HAP-1 (cell line): Measurements from ENCODE around the gene RANBP17.
"Not testable (repeated sequence)": the region's sequence is repeated elsewhere in the genome, so short reads cannot be mapped to it uniquely, and the experiment has no call there.

Experiments
- DNase-seq, 2 experiments: peaks; one replicate each; pipeline ENCODE4 v3.0.0-alpha.2; 2016 to 2020; ENCODE audit warnings: low spot score in 2 of 2
- H3K27me3 ChIP-seq: fragments of 250-450 bp; sonication (Bioruptor Pico); 2 replicates; pipeline ENCODE4 v1.5.1; 2020; ENCODE audit warnings: low read depth, mild to moderate bottlenecking, moderate library complexity
- H3K36me3 ChIP-seq: fragments of 250-450 bp; sonication (Bioruptor Pico); replicated peaks from 2 replicates; pipeline ENCODE4 v1.5.1; 2020; ENCODE audit warnings: mild to moderate bottlenecking
- H3K4me1 ChIP-seq: fragments of 250-450 bp; sonication (Bioruptor Pico); 2 replicates; pipeline ENCODE4 v1.5.1; 2020; ENCODE audit warnings: mild to moderate bottlenecking
- H3K4me3 ChIP-seq: fragments of 250-450 bp; sonication (Bioruptor Pico); 2 replicates; pipeline ENCODE4 v1.5.1; 2020; ENCODE audit warnings: mild to moderate bottlenecking, moderate library complexity
- H3K9me3 ChIP-seq: fragments of 250-450 bp; sonication (Bioruptor Pico); 2 replicates; pipeline ENCODE4 v1.5.1; 2020; ENCODE audit warnings: mild to moderate bottlenecking, moderate library complexity
- in situ Hi-C: fragments of 300-500 bp; cut with MboI; formaldehyde crosslinking; loops from 3 replicates; pipeline ENCODE4 v1.14.3; 2020; ENCODE audit warnings: low sequenced_read_pairs, inconsistent platforms, mixed read lengths

The RANBP17 gene

DNA sequence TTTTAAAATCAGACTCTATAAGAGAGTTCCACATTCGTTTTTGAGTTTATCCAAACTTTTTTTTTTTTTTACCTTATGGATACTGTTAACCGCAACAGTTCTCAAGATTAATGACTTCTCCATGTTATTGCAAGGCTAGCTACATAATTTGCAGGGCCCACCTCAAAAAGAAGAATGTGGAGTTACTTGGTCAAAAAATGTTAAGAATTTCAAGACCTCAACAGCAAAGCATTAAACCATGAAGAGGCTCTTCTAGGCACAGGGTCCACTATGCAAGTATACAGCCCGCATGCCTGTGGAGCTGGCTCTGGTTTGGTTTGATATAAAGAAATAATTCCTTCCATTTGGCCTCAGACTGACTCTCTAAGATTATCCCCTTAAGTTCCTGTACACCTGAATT is 313.9 kb downstream of the RANBP17 start:
- Histone ChIP-seq H3K36me3 (no peaks in the 10 kb centered on the region), H3K4me3 (no peak overlapping the region), H3K27me3 (peaks cover 6% of the 10 kb centered on the region; the same call in 1 of the 2 replicates), H3K4me1 (no peaks in the 10 kb centered on the region), H3K9me3 (no peaks in the 10 kb centered on the region)
- in situ Hi-C loops, result no loop called here
- DNase-seq, result no peak

DNA sequence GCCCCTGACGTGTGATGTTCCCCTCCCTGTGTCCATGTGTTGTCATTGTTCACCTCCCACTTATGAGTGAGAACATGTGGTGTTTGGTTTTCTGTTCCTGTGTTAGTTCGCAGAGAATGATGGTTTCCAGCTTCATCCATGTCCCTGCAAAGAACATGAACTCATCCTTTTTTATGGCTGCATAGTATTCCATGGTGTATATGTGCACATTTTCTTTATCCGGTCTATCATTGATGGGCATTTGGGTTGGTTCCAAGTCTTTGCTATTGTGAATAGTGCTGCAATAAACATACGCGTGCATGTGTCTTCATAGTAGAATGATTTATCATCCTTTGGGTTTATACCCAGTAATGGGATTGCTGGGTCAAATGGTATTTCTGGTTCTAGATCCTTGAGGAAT is 316.4 kb downstream of the RANBP17 start:
- H3K4me1 ChIP-seq, H3K36me3 ChIP-seq, in situ Hi-C loops, H3K9me3 ChIP-seq, DNase-seq, H3K27me3 ChIP-seq, H3K4me3 ChIP-seq: not testable (repeated sequence)

DNA sequence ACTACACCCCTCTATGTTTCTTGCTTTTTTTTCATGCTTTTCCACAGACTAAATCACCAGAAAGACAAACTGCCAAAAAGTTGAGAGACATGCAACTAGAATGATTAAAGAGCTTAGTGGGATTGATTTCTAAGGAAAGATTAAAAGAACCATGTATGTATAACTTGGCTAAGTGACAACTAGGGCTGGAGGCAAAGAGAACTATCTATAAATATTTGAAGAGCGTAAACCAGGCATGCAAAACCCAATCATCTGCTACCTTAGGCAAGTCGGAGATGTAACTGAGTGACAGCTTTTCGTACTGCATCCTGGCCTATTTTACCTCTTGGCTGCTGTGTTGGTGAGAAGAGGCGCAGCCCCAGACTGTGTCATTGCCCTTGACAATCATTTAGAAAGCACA is 326.2 kb downstream of the RANBP17 start:
- no peaks in the 10 kb centered on the region for H3K9me3 ChIP-seq
- DNase-seq, result no peak
- no peaks in the 10 kb centered on the region for H3K36me3 ChIP-seq
- H3K4me1 ChIP-seq, result no peaks in the 10 kb centered on the region
- in situ Hi-C loops, result no loop called here
- no peak overlapping the region for H3K4me3 ChIP-seq
- no peaks in the 10 kb centered on the region; the same call in 1 of the 2 replicates for H3K27me3 ChIP-seq

DNA sequence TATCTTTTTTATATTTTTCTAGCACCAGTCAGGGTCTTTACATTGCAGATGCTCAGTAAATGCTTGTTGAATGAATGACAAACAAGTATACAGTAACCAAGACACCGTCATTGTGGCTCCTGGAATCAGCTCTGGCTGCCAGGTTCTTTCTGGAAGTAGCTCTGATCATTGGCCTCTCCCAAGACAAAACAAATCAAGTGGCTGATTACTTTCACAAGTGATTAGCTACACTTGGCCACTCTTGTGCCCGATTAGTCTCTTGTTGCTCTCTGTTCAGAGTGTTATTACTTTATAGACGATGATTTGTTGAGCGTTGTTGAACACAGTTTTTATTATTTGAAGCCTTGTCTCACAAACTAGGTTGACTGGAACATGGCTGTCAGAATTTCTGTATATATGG is 327.6 kb downstream of the RANBP17 start:
- Histone ChIP-seq H3K4me3 (no peak overlapping the region), H3K27me3 (no peaks in the 10 kb centered on the region; the same call in 1 of the 2 replicates), H3K4me1 (no peaks in the 10 kb centered on the region), H3K36me3 (no peaks in the 10 kb centered on the region), H3K9me3 (no peaks in the 10 kb centered on the region)
- no peak for DNase-seq
- in situ Hi-C loops, result no loop called here

DNA sequence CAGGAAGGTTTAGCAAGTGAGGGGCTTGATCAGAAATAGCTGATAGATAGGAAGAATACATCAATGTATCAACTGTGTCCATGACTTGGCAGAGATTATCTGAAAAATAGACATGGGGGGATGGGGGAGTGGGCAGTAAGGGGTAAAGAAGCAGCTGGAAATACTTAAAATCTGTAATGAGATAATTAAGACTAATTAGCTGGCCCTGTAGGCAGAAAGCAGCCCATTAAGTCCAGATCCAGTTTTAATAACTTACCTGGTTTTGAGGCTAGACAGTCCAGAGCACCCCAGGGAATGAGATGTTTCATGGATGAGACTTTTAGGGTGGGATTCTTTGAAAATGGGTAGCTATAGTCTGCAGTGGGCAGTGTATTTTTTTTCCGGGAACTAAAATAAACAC is 330.3 kb downstream of the RANBP17 start:
- H3K9me3 ChIP-seq, result no peaks in the 10 kb centered on the region
- H3K36me3 ChIP-seq, result no peaks in the 10 kb centered on the region
- H3K27me3 ChIP-seq, result no peaks in the 10 kb centered on the region; the same call in none of the 2 replicates
- H3K4me1 ChIP-seq, result no peaks in the 10 kb centered on the region
- H3K4me3 ChIP-seq, result no peak overlapping the region
- in situ Hi-C loops, result no loop called here
- no peak for DNase-seq

DNA sequence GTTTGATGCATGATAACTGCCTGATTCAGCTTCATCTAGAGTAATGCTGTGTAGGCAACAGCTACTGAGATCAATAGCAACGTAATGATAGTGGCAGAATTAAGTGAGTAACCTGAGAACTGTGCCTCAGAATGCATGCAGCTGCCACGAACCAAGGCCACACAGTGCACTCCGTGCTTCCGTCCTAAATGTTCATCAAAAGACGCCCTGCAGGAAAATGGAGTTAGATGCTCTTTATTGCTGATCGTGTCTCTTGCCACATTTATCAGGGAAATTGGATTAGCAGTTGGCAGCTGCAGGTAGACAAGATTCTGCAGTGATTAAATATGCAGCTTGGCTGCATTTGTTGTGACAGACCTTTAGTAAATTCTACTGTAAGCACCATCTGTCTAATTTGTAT is 339.5 kb downstream of the RANBP17 start:
- H3K36me3 ChIP-seq, result no peaks in the 10 kb centered on the region
- H3K27me3 ChIP-seq, result peaks cover 17% of the 10 kb centered on the region; the same call in 1 of the 2 replicates
- no peaks in the 10 kb centered on the region for H3K4me1 ChIP-seq
- in situ Hi-C loops, result loop anchor here (10.0 kb wide), 1 partner anchor 133 kb away; no protein-coding TSS in a partner anchor
- no peaks in the 10 kb centered on the region for H3K9me3 ChIP-seq
- no peak for DNase-seq
- H3K4me3 ChIP-seq, result no peak overlapping the region

DNA sequence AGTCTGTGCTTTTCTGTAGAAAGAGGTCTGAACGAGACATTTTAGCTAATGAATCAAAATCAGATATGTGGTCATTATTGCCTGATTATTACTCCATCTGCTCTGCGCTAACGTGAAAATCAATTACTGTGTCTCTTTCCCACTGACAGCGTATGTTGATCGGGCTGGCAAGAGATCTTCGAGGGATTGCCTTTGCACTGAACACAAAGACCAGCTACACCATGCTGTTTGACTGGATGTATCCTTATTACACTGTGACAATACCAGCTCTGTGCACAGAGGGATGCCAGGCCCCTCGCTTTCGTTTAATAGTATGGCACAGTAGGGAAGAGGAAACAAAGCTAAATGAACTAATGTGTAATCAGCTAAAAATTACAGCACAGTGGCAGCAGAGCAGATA is 343.6 kb downstream of the RANBP17 start:
- H3K27me3 ChIP-seq, result peaks cover 17% of the 10 kb centered on the region; the same call in 1 of the 2 replicates
- in situ Hi-C loops, result loop anchor here (10.0 kb wide), 1 partner anchor 129 kb away; no protein-coding TSS in a partner anchor
- H3K4me3 ChIP-seq, result no peak overlapping the region
- H3K4me1 ChIP-seq, result no peaks in the 10 kb centered on the region
- H3K36me3 ChIP-seq, result no peaks in the 10 kb centered on the region
- no peaks in the 10 kb centered on the region for H3K9me3 ChIP-seq
- DNase-seq, result no peak

DNA sequence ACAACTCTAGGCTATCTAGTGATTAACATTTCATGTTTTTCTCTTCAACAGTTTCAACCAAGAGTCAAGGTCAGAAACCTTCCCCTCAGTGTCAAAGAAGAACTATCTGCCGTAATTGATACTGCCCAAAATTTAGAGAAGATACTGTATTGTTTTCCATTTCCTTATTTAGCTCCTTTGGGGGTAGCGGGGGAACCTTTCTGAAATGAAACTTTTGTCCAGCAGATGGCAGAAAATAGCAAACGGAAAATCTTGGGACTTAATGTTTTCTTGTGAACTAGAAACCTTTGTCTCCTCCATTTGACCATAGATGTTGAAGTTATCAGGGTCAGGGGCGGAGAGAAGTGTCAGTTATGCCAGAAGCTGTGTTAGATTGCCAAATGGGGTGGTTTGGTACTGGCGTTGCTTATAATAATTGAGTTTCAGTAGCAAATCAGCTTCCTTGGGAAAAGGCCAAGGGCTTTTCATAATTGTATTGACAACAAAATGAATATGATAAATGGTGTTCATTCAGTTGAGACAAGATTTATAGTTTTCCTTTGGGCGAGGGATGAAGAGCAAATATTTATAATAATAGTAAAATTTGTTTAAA is 345.5 kb downstream of the RANBP17 start:
- DNase-seq, result peak; percentile 29 to 54
- Histone ChIP-seq H3K4me1 (no peaks in the 10 kb centered on the region), H3K9me3 (no peaks in the 10 kb centered on the region), H3K4me3 (no peak overlapping the region), H3K27me3 (peaks cover 18% of the 10 kb centered on the region; the same call in 1 of the 2 replicates), H3K36me3 (no peaks in the 10 kb centered on the region)
- in situ Hi-C loops, result loop anchor here (10.0 kb wide), 1 partner anchor 127 kb away; no protein-coding TSS in a partner anchor

DNA sequence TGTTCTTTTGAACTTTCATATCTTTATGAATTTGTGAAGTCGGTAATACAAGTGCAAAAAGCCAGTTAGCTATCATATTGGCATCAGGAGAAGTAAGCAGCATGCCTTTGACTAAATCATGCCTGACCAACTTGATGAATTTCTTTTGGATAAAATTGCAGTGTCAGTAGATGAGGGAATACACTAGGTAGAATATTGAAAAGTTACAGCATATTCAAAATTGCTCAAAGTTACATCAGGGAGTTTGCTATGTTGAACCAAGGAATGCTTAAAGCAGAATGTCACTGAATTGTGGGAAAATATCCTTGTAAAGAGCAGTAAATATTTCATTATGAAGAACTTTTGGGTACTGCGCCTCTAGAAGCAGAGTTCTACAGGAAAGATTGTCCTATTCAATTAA is 360.1 kb downstream of the RANBP17 start:
- no peaks in the 10 kb centered on the region for H3K36me3 ChIP-seq
- in situ Hi-C loops, result no loop called here

DNA sequence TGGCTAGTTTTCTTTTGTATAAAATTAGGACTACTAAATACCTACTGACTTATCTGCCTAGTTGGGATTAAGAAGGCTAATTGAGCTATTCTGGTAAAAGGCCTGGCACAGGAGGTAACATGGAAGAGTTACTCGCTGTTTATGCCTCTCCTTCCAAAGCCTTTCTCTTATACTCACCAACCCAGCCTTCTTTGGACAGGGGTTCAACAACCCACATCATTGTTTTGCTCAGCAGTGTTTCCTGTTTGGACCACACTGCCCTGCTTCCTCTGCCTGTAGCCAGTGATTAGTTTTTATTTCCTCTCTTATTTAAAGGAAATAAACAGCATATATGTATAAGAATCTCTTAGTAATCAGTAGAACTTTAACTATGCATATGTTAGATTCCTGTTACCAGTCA is 362.1 kb downstream of the RANBP17 start:
- Histone ChIP-seq H3K4me1 (no peaks in the 10 kb centered on the region), H3K9me3 (no peaks in the 10 kb centered on the region), H3K27me3 (peaks cover 3% of the 10 kb centered on the region; the same call in 1 of the 2 replicates), H3K36me3 (no peaks in the 10 kb centered on the region), H3K4me3 (no peak overlapping the region)
- no peak for DNase-seq
- in situ Hi-C loops, result no loop called here

More for the DNA sequence above, 360.1 kb downstream of the RANBP17 start:
- Histone ChIP-seq H3K9me3 (no peaks in the 10 kb centered on the region), H3K4me3 (no peak overlapping the region), H3K4me1 (no peaks in the 10 kb centered on the region), H3K27me3 (peaks cover 3% of the 10 kb centered on the region; the same call in 1 of the 2 replicates)
- no peak for DNase-seq

DNA sequence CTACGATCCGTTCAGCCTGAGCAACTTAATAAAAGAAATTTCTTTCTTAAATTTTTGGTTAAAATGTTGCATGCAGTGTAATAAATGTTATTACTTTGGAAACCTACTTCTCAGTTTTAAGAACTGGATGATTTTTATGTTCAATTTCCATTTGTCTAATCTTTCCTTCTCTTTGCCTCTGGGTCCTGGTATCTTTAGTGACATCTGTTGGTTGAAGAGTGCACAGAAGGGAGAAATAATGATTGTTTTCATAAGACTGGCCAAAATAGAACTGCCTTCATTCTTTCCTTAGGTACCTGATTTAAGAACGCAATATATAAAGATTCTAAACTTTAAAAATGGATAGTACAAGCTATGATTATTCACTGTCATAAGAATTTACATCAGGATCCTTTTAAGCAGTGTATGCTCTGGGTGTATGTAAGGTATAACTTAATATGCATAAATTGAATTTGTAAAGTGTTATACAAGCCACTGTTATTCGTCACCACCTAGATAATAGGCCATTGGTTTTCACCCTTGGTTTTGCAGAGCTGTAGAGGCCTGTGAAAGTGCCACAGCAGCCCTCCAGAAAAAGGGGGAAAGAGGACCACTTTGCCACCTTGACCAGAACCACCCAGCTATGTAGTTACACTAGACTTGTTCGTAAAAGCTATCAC is 364.4 kb downstream of the RANBP17 start:
- Histone ChIP-seq H3K4me1 (no peaks in the 10 kb centered on the region), H3K4me3 (no peak overlapping the region), H3K9me3 (no peaks in the 10 kb centered on the region), H3K36me3 (no peaks in the 10 kb centered on the region), H3K27me3 (peaks cover 3% of the 10 kb centered on the region; the same call in 1 of the 2 replicates)
- DNase-seq, result no peak
- in situ Hi-C loops, result no loop called here

DNA sequence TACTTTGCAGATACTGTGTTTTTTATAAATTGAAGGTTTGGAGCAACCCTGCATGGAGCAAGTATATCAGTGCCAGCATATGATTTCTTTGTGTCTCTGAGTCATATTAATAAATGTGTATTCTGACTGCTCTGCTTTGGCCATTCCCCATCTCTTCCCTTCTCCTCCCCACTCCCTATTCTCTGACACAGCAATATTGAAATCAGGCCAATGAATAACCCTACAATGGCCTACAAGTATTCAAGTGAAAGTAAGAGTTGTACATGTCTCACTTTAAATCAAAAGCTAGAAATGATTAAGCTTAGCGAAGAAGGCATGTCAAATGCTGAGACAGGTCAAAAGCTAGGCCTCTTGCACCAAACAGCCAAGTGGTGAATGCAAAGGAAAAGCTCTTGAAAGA is 365.0 kb downstream of the RANBP17 start:
- no peak for DNase-seq
- Histone ChIP-seq H3K9me3 (no peaks in the 10 kb centered on the region), H3K27me3 (no peaks in the 10 kb centered on the region), H3K4me3 (no peak overlapping the region), H3K4me1 (no peaks in the 10 kb centered on the region), H3K36me3 (no peaks in the 10 kb centered on the region)
- in situ Hi-C loops, result no loop called here

DNA sequence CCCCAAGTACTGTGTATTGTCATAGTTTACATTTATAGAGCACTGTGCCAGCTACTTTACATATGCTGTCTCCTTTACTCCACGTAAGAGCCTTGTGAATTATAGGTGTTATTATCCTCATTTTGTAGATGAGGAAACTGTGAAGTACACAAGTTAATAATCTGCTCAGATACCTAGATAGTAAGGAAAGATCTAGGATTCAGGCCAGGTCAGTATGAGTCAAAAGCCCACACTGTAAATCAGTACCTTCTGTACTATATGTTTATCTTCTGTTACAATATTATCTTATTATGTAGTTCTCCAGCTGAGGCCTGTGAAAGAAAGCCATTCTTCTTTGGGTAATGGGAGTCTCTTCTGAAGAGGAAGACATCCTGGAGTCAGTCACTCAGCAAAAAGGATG is 374.8 kb downstream of the RANBP17 start:
- H3K27me3 ChIP-seq, result peaks cover 4% of the 10 kb centered on the region
- in situ Hi-C loops, result no loop called here
- H3K4me1 ChIP-seq, result no peaks in the 10 kb centered on the region; the same call in 1 of the 2 replicates
- no peaks in the 10 kb centered on the region for H3K9me3 ChIP-seq
- no peak for DNase-seq
- no peak overlapping the region for H3K4me3 ChIP-seq
- H3K36me3 ChIP-seq, result no peaks in the 10 kb centered on the region

DNA sequence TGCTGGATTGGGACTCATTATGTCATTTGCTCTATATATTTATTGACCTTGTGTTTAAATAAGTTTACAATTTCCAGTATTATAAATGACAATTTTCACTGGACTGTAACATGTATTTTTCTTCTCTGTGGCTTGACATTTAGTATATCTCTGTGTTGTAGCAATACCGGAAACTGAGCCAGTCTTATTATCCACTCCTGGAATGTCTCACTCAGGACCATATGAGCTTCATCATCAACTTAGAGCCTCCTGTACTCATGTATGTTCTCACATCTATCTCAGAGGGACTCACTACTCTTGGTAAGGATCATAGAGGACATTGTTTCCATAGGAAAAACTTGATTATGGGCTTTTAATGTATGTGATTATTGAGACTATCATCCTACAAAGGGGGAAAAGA is 380.7 kb downstream of the RANBP17 start:
- no peak overlapping the region for H3K4me3 ChIP-seq
- in situ Hi-C loops, result no loop called here
- no peaks in the 10 kb centered on the region for H3K9me3 ChIP-seq
- H3K4me1 ChIP-seq, result no peaks in the 10 kb centered on the region
- no peaks in the 10 kb centered on the region for H3K36me3 ChIP-seq
- H3K27me3 ChIP-seq, result peaks cover 4% of the 10 kb centered on the region
- DNase-seq, result no peak
